IPS-20b (cell line): ENCODE measurements around the gene MVP.
"Not testable (repeated sequence)": the region's sequence is repeated elsewhere in the genome, so short reads cannot be mapped to it uniquely, and the experiment has no call there.

ENCODE experiments used
- H3K27ac ChIP-seq: one replicate; pipeline ENCODE4 v1.5.1; 2013; ENCODE audit warnings: low read length
- H3K27me3 ChIP-seq: 2 replicates; pipeline ENCODE4 v1.6.1; 2013; ENCODE audit warnings: mild to moderate bottlenecking, low read length, inconsistent platforms; ENCODE audit not compliant: insufficient read depth
- H3K36me3 ChIP-seq: 2 replicates; pipeline ENCODE4 v1.6.1; 2013; ENCODE audit warnings: low read depth, mild to moderate bottlenecking, inconsistent platforms, low read length, moderate library complexity; ENCODE audit not compliant: insufficient read depth
- H3K4me1 ChIP-seq: 2 replicates; pipeline ENCODE4 v1.6.1; 2013; ENCODE audit warnings: mild to moderate bottlenecking, control low read depth, inconsistent platforms, low read length, moderate library complexity; ENCODE audit not compliant: insufficient read depth
- H3K4me3 ChIP-seq: 2 replicates; pipeline ENCODE4 v1.5.1; 2013; ENCODE audit warnings: mild to moderate bottlenecking, low read length, inconsistent platforms
- H3K9ac ChIP-seq: 2 replicates; pipeline ENCODE4 v1.6.1; 2013; ENCODE audit warnings: low read depth, mild to moderate bottlenecking, inconsistent platforms, low read length, moderate library complexity
- H3K9me3 ChIP-seq: 2 replicates; pipeline ENCODE4 v1.6.1; 2013; ENCODE audit warnings: mild to moderate bottlenecking, low read depth, low read length, inconsistent platforms; ENCODE audit not compliant: insufficient read depth

MVP gene

DNA sequence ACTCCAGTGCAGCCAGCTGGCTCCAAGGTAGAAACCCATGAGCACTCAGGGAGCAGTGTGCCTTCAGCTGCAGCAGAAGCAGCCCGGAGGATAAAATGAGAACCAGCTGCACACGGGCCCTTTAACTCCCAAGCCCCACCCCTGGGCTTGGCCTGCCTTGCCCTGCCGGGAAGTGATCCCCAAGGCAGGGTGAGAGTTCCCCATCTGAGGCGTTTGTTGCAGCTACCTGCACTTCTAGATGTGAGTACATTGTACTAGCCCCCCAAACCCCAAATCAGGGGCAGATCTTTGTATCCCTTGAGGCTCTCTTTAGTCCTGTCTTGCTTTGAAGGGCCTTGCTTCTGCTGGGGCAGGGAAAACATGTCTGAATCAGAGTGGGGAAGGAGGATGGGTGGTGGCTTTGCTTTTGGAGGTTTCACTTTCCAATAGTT lies at the start of gene MVP:
Gene MVP, plus strand, starts transcription at position 192 of the 431 bp plus-strand sequence. CDS start 10,088 bp downstream, outside the sequence.
- Histone ChIP-seq H3K36me3 (peaks cover 33% of the 10 kb centered on the region), H3K4me3 (no peak within 1 kb of the TSS; the same call in 1 of the 2 replicates), H3K27ac (no peak within 1 kb of the TSS), H3K4me1 (peaks cover 6% of the 10 kb centered on the region; the same call in 1 of the 2 replicates), H3K9me3 (no peaks in the 10 kb centered on the region), H3K9ac (no peak within 1 kb of the TSS; the same call in 1 of the 2 replicates), H3K27me3 (no peaks in the 10 kb centered on the region)

DNA sequence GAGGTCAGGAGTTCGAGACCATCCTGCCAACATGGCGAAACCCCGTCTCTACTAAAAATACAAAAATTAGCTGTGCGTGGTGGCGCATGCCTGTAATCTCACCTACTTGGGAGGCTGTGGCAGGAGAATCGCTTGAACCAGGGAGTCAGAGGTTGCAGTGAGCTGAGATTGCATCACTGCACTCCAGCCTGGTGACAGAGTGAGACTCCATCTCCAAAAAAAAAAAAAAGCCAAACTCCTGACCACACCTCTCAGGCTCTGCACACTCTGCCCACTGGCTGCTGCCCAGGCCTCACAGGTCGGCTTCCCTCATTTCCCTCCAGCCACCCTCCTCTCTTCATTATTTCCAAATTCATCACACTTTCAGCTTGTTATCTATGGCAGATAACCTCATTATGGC lies 47.9 kb upstream of the MVP start:
- not testable (repeated sequence) for H3K9ac ChIP-seq, H3K27ac ChIP-seq, H3K4me1 ChIP-seq, H3K4me3 ChIP-seq, H3K27me3 ChIP-seq, H3K36me3 ChIP-seq, H3K9me3 ChIP-seq

GRCh38 chr16:29774730-29775129 lies 45.5 kb upstream of the MVP start:
- Histone ChIP-seq H3K4me3 (no peak overlapping the region), H3K9me3 (no peaks in the 10 kb centered on the region)

GRCh38 chr16:29775742-29776408 lies 44.4 kb upstream of the MVP start:
- no peaks in the 10 kb centered on the region for H3K36me3 ChIP-seq
- H3K9ac ChIP-seq, result no peak overlapping the region
- H3K4me1 ChIP-seq, result 0 out of 2 replicates have a peak, but pooled peaks cover 5% of the 10 kb centered on the region
- no peak overlapping the region for H3K4me3 ChIP-seq
- no peaks in the 10 kb centered on the region for H3K9me3 ChIP-seq
- H3K27me3 ChIP-seq, result peaks cover 22% of the 10 kb centered on the region
- H3K27ac ChIP-seq, result no peak overlapping the region

More at GRCh38 chr16:29774730-29775129, 45.5 kb upstream of the MVP start:
- Histone ChIP-seq H3K4me1 (0 out of 2 replicates have a peak, but pooled peaks cover 5% of the 10 kb centered on the region), H3K27ac (no peak overlapping the region), H3K36me3 (no peaks in the 10 kb centered on the region), H3K27me3 (peaks cover 14% of the 10 kb centered on the region), H3K9ac (no peak overlapping the region)

DNA sequence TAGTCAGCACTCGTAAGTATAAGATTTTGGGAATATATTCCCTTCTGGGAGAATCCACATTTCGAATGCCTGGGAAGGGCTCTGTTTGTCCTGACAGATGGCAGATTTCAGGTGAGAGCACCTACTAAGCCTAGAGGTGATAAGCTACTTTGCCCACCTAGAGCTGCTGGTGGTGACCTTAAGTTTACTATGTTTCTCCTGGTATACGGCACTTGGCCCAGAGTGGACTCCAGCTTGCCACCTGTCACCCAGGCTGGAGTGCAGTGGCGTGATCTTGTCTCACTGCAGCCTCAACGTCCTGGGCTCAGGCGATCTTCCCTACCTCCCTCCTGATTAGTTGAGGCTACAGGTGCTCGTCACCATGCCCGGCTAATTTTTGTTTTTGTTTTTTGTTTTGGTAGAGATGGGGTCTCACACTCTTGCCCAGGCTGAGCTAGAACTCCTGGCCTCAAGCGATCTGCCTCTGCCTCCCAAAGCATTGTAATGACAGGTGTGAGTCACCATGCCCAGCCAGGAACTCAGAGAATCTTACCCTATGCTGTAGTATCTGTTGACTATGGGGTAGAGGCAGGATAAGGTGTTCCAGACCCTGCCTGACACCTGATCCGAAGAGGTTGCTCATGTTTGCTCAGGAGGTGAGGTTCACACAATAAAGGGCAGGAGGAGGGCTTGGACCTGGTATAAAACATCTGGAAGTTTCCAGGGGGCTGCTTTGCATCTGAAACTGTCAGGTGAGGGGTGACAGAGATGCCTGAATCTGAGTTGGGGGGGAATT lies 42.5 kb upstream of the MVP start, which contains the start of gene ZG16:
Gene ZG16, plus strand, starts transcription at position 681 of the 775 bp plus-strand sequence. CDS start 1,011 bp downstream, outside the sequence.
- Histone ChIP-seq H3K9ac (no peak within 1 kb of the TSS), H3K9me3 (no peaks in the 10 kb centered on the region), H3K4me3 (no peak within 1 kb of the TSS), H3K4me1 (0 out of 2 replicates have a peak, but pooled peaks cover 5% of the 10 kb centered on the region), H3K36me3 (no peaks in the 10 kb centered on the region), H3K27ac (no peak within 1 kb of the TSS), H3K27me3 (peaks cover 32% of the 10 kb centered on the region)

DNA sequence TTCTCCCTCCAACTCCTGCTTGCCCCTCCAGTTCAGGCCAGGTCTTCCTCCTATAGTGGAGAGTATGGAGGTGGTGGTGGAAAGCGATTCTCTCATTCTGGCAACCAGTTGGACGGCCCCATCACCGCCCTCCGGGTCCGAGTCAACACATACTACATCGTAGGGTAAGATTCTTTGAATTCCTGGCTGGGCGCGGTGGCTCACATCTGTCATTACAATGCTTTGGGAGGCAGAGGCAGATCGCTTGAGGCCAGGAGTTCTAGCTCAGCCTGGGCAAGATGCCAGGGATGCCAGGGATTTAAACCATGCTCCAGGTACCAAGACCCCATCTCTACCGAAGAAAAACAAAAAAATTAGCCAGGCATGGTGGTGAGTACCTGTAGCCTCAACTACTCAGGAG lies 40.8 kb upstream of the MVP start:
- Histone ChIP-seq H3K4me1 (0 out of 2 replicates have a peak, but pooled peaks cover 5% of the 10 kb centered on the region), H3K9ac (no peak overlapping the region), H3K36me3 (no peaks in the 10 kb centered on the region), H3K27me3 (peaks cover 32% of the 10 kb centered on the region), H3K4me3 (no peak overlapping the region), H3K9me3 (no peaks in the 10 kb centered on the region), H3K27ac (no peak overlapping the region)

DNA sequence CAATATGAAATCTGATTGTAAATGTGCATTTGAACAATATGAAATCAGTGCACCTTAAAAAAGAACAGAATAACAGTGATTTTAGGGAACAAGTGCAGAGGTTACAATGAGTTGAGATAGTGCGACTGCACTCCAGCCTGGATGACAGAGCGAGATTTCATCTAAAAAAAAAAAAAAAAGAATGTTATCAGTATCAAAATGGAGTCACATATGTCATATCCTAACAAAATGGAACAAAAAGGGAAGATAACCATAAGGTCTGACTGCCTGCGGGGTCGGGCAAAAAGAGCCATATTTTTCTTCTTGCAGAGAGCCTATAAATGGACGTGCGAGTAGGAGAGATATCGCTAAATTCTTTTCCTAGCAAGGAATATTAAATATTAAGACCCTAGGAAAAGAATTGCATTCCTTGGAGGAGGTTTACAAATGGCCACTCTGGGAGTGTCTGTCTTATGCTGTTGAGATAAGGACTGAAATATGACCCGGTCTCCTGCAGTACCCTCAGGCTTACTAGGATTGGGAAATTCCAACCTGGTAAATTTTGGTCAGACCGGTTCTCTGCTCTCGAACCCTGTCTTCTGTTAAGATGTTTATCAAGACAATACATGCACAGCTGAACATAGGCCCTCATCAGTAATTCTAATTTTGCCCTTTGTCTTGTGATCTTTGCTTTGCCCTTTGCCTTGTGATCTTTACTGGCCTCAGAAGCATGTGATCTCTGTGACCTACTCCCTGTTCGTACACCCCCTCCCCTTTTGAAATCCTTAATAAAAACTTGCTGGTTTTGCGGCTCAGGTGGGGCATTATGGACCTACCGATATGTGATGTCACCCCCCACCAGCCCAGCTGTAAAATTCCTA lies 36.9 kb upstream of the MVP start:
- H3K27me3 ChIP-seq, result peaks cover 40% of the 10 kb centered on the region
- H3K9me3 ChIP-seq, H3K36me3 ChIP-seq, H3K9ac ChIP-seq, H3K4me1 ChIP-seq, H3K4me3 ChIP-seq, H3K27ac ChIP-seq: not testable (repeated sequence)

GRCh38 chr16:29784157-29784556 lies 36.1 kb upstream of the MVP start:
- no peaks in the 10 kb centered on the region for H3K4me1 ChIP-seq
- H3K9me3 ChIP-seq, result no peaks in the 10 kb centered on the region
- no peak overlapping the region for H3K4me3 ChIP-seq

DNA sequence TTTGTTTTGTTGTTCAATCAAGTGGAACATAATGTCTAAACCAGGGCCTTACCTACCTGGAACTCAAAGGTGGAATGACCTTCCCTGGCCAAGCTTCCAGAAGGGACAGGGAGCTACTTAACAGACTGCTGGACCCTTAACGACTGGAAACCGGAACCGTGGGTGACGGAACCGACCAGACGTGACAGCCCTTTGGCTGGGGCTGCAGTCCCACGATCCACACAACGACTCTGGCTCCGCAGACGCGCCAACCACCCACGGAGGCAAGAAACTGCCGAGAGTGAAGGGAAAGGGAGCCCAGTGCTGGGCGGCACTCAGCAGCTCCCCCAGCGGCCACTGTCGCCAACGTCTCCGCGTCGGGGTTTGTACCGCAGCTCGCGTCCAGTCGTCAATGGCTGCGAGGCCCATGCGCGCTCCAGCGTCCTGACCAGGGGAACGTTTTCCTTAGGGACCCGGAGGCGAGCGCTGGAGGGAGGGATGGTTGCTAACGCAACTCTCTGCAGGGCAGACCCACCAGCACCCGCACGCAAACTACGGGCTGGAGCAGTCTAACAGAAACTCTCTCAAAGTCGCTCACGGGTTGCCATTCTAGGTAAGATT lies 35.3 kb upstream of the MVP start:
- no peaks in the 10 kb centered on the region for H3K9me3 ChIP-seq
- no peaks in the 10 kb centered on the region for H3K36me3 ChIP-seq
- H3K4me3 ChIP-seq, result peak overlapping the region; percentile 48; the same call in 1 of the 2 replicates
- H3K9ac ChIP-seq, result no peak overlapping the region
- peaks cover 25% of the 10 kb centered on the region for H3K27me3 ChIP-seq
- H3K27ac ChIP-seq, result no peak overlapping the region
- 0 out of 2 replicates have a peak, but pooled peaks cover 1% of the 10 kb centered on the region for H3K4me1 ChIP-seq

More at GRCh38 chr16:29784157-29784556, 36.1 kb upstream of the MVP start:
- Histone ChIP-seq H3K36me3 (no peaks in the 10 kb centered on the region), H3K9ac (no peak overlapping the region), H3K27me3 (peaks cover 32% of the 10 kb centered on the region), H3K27ac (no peak overlapping the region)

GRCh38 chr16:29787155-29787554 lies 33.1 kb upstream of the MVP start:
- H3K36me3 ChIP-seq, H3K9me3 ChIP-seq, H3K27me3 ChIP-seq, H3K27ac ChIP-seq, H3K4me1 ChIP-seq, H3K4me3 ChIP-seq, H3K9ac ChIP-seq: not testable (repeated sequence)

GRCh38 chr16:29789775-29790182 lies 30.5 kb upstream of the MVP start:
- Histone ChIP-seq H3K4me3 (peak overlapping the region; percentile 82), H3K27me3 (peaks cover 6% of the 10 kb centered on the region; the same call in 1 of the 2 replicates), H3K4me1 (peaks cover 11% of the 10 kb centered on the region), H3K36me3 (peaks cover 13% of the 10 kb centered on the region), H3K9ac (peak overlapping the region; percentile 86; the same call in 1 of the 2 replicates), H3K27ac (peak overlapping the region; percentile 88), H3K9me3 (no peaks in the 10 kb centered on the region)
